Astrocyte (in vitro differentiated cells and primary cell): Measurements from ENCODE around the gene DLG1.

Experiments
- EZH2 ChIP-seq: IDR thresholded peaks from 2 replicates; pipeline ENCODE4 v1.6.1; 2012; ENCODE audit warnings: mild to moderate bottlenecking, low read length, inconsistent platforms; ENCODE audit not compliant: insufficient read depth
- TF ChIP-seq, protein P1 (sequence below): IDR thresholded peaks from 2 replicates; pipeline ENCODE4 v1.5.1; 2011; ENCODE audit warnings: low read depth, mild to moderate bottlenecking, inconsistent platforms, low read length, moderate library complexity; ENCODE audit not compliant: insufficient read depth

DNA sequence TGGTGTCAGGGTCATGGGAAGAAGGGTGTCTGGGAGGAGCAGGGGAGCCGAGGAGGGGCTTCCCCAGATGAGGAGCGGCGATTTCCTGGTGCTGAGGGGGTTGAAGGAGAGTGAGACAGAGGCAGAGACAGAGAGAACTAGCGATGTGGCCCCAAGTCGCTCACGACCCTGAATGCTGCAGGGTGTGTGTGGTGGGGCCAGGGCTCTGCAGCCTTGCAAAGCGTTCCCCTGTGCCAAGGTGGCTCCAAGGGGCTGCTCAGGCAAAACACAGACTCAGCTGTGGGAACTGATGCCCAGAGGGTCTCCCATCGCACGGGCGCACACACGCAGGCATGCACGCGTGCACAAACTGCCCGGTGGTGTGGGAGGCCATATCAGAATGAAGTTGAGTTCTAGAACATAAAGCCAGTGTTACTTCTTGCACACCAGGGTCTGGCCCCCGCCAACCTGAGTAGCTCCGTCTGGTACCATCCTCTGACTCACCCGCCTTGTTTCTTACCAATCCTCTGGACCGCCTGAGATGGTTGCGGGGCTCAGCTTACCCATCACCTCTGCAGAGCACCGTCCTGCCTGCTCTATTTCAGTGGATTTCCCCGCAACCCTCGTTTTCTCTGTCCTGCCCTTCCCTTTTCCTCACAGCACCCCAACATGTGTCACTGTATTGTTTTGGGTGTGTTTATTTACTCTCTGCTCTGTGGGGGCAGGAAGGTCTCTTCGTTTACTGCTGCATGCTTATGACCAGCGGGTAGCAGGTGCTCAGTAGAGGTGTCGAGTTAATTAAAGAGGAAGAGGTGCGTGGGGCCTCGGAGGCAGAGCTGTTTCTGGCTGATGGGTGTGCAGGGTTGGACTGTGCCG is 273.3 kb downstream of the DLG1 start:
- TF ChIP-seq, protein P1, sequence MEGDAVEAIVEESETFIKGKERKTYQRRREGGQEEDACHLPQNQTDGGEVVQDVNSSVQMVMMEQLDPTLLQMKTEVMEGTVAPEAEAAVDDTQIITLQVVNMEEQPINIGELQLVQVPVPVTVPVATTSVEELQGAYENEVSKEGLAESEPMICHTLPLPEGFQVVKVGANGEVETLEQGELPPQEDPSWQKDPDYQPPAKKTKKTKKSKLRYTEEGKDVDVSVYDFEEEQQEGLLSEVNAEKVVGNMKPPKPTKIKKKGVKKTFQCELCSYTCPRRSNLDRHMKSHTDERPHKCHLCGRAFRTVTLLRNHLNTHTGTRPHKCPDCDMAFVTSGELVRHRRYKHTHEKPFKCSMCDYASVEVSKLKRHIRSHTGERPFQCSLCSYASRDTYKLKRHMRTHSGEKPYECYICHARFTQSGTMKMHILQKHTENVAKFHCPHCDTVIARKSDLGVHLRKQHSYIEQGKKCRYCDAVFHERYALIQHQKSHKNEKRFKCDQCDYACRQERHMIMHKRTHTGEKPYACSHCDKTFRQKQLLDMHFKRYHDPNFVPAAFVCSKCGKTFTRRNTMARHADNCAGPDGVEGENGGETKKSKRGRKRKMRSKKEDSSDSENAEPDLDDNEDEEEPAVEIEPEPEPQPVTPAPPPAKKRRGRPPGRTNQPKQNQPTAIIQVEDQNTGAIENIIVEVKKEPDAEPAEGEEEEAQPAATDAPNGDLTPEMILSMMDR: no peak
- no peak for TF ChIP-seq EZH2
